HG03342 (cell line): ENCODE measurements around the gene SPTLC2.
"Not testable (repeated sequence)": the region's sequence is repeated elsewhere in the genome, so short reads cannot be mapped to it uniquely, and the experiment has no call there.

Source experiments
- ATAC-seq: cut with Tn5 transposase; IDR thresholded peaks from one replicate; pipeline ENCODE4 v1.9.1; 2021; ENCODE audit warnings: mild to moderate bottlenecking, moderate library complexity; ENCODE audit not compliant: unreplicated experiment

SPTLC2 gene

GRCh38 chr14:77616454-77617229 lies at the start of gene SPTLC2:
Gene SPTLC2, minus strand, starts transcription at chr14:77616637. Its CDS starts 58 bp downstream, at chr14:77616579.
- ATAC-seq, result peak; percentile 95

GRCh38 chr14:77663293-77663692 lies 46.9 kb upstream of the SPTLC2 start:
- no peak for ATAC-seq

GRCh38 chr14:77661562-77661961 lies 45.1 kb upstream of the SPTLC2 start:
- not testable (repeated sequence) for ATAC-seq

GRCh38 chr14:77660754-77661153 lies 44.3 kb upstream of the SPTLC2 start:
- ATAC-seq, result no peak

GRCh38 chr14:77659831-77660230 lies 43.4 kb upstream of the SPTLC2 start:
- ATAC-seq, result no peak

GRCh38 chr14:77657280-77657679 lies 40.8 kb upstream of the SPTLC2 start:
- no peak for ATAC-seq

GRCh38 chr14:77654001-77654441 lies 37.6 kb upstream of the SPTLC2 start:
- ATAC-seq, result no peak

GRCh38 chr14:77649326-77649725 lies 32.9 kb upstream of the SPTLC2 start:
- no peak for ATAC-seq

GRCh38 chr14:77648520-77649200 lies 32.2 kb upstream of the SPTLC2 start:
- no peak for ATAC-seq

GRCh38 chr14:77647853-77648252 lies 31.4 kb upstream of the SPTLC2 start:
- ATAC-seq, result no peak

- ATAC-seq, result no peak
Observed at GRCh38 chr14:77646907-77647306, 30.5 kb upstream of the SPTLC2 start.

GRCh38 chr14:77645520-77646230 lies 29.2 kb upstream of the SPTLC2 start:
- no peak for ATAC-seq

GRCh38 chr14:77642407-77642806 lies 26.0 kb upstream of the SPTLC2 start:
- ATAC-seq, result no peak

- ATAC-seq, result no peak
Observed at GRCh38 chr14:77641534-77642341, 25.3 kb upstream of the SPTLC2 start.

GRCh38 chr14:77640756-77641533 lies 24.5 kb upstream of the SPTLC2 start:
- no peak for ATAC-seq

- ATAC-seq, result no peak
Observed at GRCh38 chr14:77638771-77639171, 22.3 kb upstream of the SPTLC2 start.

- not testable (repeated sequence) for ATAC-seq
Observed at GRCh38 chr14:77635869-77636268, 19.4 kb upstream of the SPTLC2 start.

- not testable (repeated sequence) for ATAC-seq
Observed at GRCh38 chr14:77635466-77635865, 19.0 kb upstream of the SPTLC2 start.

GRCh38 chr14:77630111-77630510 lies 13.7 kb upstream of the SPTLC2 start:
- ATAC-seq, result no peak

GRCh38 chr14:77625360-77625759 lies 8.9 kb upstream of the SPTLC2 start:
- ATAC-seq, result no peak
